GM18909 (cell line): ENCODE measurements around the gene BLOC1S3.
A peak's percentile ranks its signal among the peaks of the same experiment; 100 is the strongest.

Source experiments
- ATAC-seq: cut with Tn5 transposase; IDR thresholded peaks from one replicate; pipeline ENCODE4 v1.9.1; 2021; ENCODE audit warnings: mild to moderate bottlenecking; ENCODE audit not compliant: unreplicated experiment, poor library complexity

BLOC1S3 gene

GRCh38 chr19:45178262-45179071 lies at the start of gene BLOC1S3:
BLOC1S3 (plus strand) TSS chr19:45178784; CDS start chr19:45179297, 513 bp downstream.
- ATAC-seq, result peak; percentile 83

- ATAC-seq, result no peak
These were observed 49.8 kb upstream of the BLOC1S3 start for GRCh38 chr19:45128806-45129205.

- no peak for ATAC-seq
These were observed 48.3 kb upstream of the BLOC1S3 start for GRCh38 chr19:45130236-45130635.

- no peak for ATAC-seq
These were observed 47.5 kb upstream of the BLOC1S3 start for GRCh38 chr19:45130888-45131615.

- ATAC-seq, result no peak
These were observed 44.9 kb upstream of the BLOC1S3 start for GRCh38 chr19:45133661-45134060.

GRCh38 chr19:45135176-45135885 lies 43.3 kb upstream of the BLOC1S3 start:
- no peak for ATAC-seq

GRCh38 chr19:45136507-45137178 lies 41.9 kb upstream of the BLOC1S3 start:
- ATAC-seq, result no peak

GRCh38 chr19:45137179-45137761 lies 41.3 kb upstream of the BLOC1S3 start:
- no peak for ATAC-seq

GRCh38 chr19:45138303-45138751 lies 40.3 kb upstream of the BLOC1S3 start:
- ATAC-seq, result no peak

GRCh38 chr19:45139286-45140143 lies 39.1 kb upstream of the BLOC1S3 start:
- ATAC-seq, result no peak

- no peak for ATAC-seq
These were observed 38.5 kb upstream of the BLOC1S3 start for GRCh38 chr19:45140144-45140503.

GRCh38 chr19:45140533-45140932 lies 38.1 kb upstream of the BLOC1S3 start:
- ATAC-seq, result no peak

- ATAC-seq, result no peak
These were observed 37.2 kb upstream of the BLOC1S3 start for GRCh38 chr19:45141203-45141900.

GRCh38 chr19:45142016-45142725 lies 36.4 kb upstream of the BLOC1S3 start:
- no peak for ATAC-seq

GRCh38 chr19:45142726-45143110 lies 35.9 kb upstream of the BLOC1S3 start:
- no peak for ATAC-seq

GRCh38 chr19:45144431-45145269 lies 33.9 kb upstream of the BLOC1S3 start:
- ATAC-seq, result no peak
